Heart right ventricle (tissue), 16 donors: ENCODE data around the gene KLF1. TPM values are rescaled to one million over a fixed set of nuclear protein-coding genes. Genes with fewer than 3 reads are reported as not detected.

Experiments
- ATAC-seq, 8 donors: fragments of 200-7000 bp; cut with Tn5 transposase; one replicate each; pipeline ENCODE4 v1.9.1; 2020; ENCODE audit warnings: mild to moderate bottlenecking in 8 of 8, moderate library complexity in 8 of 8, moderate number of reproducible peaks in 1 of 8
- DNase-seq, 2 donors: peaks; one replicate each; pipeline ENCODE4 v3.0.0-alpha.2; 2020
- H3K27ac ChIP-seq, 10 donors: fragments of 200-600 bp; sonication (generic) in 2 of 10; one replicate each; pipeline versions ENCODE4 v1.5.0 to v1.8.0; 2020 to 2022; ENCODE audit warnings: mild to moderate bottlenecking in 3 of 10
- H3K27me3 ChIP-seq, 7 donors: fragments of 200-600 bp; one replicate each; pipeline ENCODE4 v1.8.0; 2021 to 2022; ENCODE audit warnings: mild to moderate bottlenecking in 2 of 7
- H3K36me3 ChIP-seq, 9 donors: fragments of 200-600 bp; sonication (generic) in 1 of 9; one replicate each; pipeline versions ENCODE4 v1.5.0 to v1.8.0; 2020 to 2022; ENCODE audit warnings: mild to moderate bottlenecking in 2 of 9
- H3K4me1 ChIP-seq, 9 donors: fragments of 200-600 bp; sonication (generic) in 1 of 9; one replicate each; pipeline versions ENCODE4 v1.5.0 to v1.8.0; 2020 to 2022; ENCODE audit warnings: mild to moderate bottlenecking in 4 of 9
- H3K4me3 ChIP-seq, 10 donors: fragments of 200-600 bp; sonication (generic) in 2 of 10; one replicate each; pipeline versions ENCODE4 v1.5.0 to v1.8.0; 2020 to 2022; ENCODE audit warnings: mild to moderate bottlenecking in 7 of 10, moderate library complexity in 2 of 10
- H3K9me3 ChIP-seq, 11 donors: fragments of 200-600 bp in 10 of 11; sonication (generic) in 2 of 11; one replicate each; pipeline versions ENCODE4 v1.5.0 to v1.8.0; 2013 to 2022; ENCODE audit warnings: mild to moderate bottlenecking in 2 of 11, control low read depth in 1 of 11, moderate library complexity in 1 of 11
- CTCF ChIP-seq, 9 donors: fragments of 200-600 bp; sonication (generic) in 2 of 9; IDR thresholded peaks; one replicate each; pipeline versions ENCODE4 v1.5.0 to v1.8.0; 2021 to 2022; ENCODE audit warnings: antibody characterized with exemption in 9 of 9, mild to moderate bottlenecking in 5 of 9, moderate library complexity in 1 of 9
- WGBS, 2 donors: extraction: QIAGEN DNeasy Blood & Tissue Kit; methylation state at CpG; one replicate each; pipeline ENCODE4 v1.1.7; 2013; ENCODE audit warnings: inconsistent platforms in 1 of 2; 5-methylcytosine and 5-hydroxymethylcytosine counted together
- intact Hi-C, 10 donors: fragments of 100-400 bp; cut with DNase I; formaldehyde crosslinking; loops; one replicate each; pipeline versions ENCODE4 v1.11.1 to v1.14.2; 2022
- polyA plus RNA-seq, 2 donors: library from polyadenylated mRNA; stranded (reverse); fragments of 200-250 nt; gene quantifications; one replicate each; pipeline ENCODE4 v1.2.3, GENCODE V29; 2013
- total RNA-seq, 10 donors: library from RNA; stranded (reverse); fragmentation: NEBNext Ultra II Directional in 3 of 10; extraction: Animal tissue kit (Norgen Biotek cat#: 25700) in 3 of 10; gene quantifications; one replicate each; pipeline versions ENCODE4 v1.2.1 to v1.2.4, GENCODE V29; 2021 to 2023
- donor health status: Arrhythmogenic right ventricular cardiomyopathy.
- donor health status: ischemic (EF 13 %, LVEDD 7.1; RV severe dilation, severe dysfunction).
- donor health status: healthy with polysubstance abuse.
- donor health status: DM: no; HTN: yes; CAD: no.
- donor health status: DM: no; HTN: no; CAD: no.
- donor health status: ischemic (EF 25% LVEDD 6.9; RV normal size, moderate dysfunction).
- donor health status: ischemic (EF 25% LVEDD 5.7; RV mildly dilated, moderate dysfunction).
- donor health status: healthy.
- donor health status: DM: yes; HTN: yes; CAD: no.
- donor health status: Ischemic cardiomyopathy.
- donor health status: ischemic (EF 35%, LVEDD 5.7; RV mildly dilated, moderate dysfunction).
- donor health status: nonischemic (EF 11% LVEDD 7.7; RV severe dilation, severe dysfunction).
- donor health status: DM: yes; HTN: yes; CAD: no.
- donor health status: PGD.
- donor health status: ischemic (EF 29% LVEDD 5.4; RV normal size, mild dysfunction).
- donor health status: nonischemic (EF 23%, LVEDD 6.1; RV moderate dilation, normal function).

KLF1 gene
- total and polyA plus RNA-seq, 12 donors: 0.13 TPM; not detected in 11

DNA sequence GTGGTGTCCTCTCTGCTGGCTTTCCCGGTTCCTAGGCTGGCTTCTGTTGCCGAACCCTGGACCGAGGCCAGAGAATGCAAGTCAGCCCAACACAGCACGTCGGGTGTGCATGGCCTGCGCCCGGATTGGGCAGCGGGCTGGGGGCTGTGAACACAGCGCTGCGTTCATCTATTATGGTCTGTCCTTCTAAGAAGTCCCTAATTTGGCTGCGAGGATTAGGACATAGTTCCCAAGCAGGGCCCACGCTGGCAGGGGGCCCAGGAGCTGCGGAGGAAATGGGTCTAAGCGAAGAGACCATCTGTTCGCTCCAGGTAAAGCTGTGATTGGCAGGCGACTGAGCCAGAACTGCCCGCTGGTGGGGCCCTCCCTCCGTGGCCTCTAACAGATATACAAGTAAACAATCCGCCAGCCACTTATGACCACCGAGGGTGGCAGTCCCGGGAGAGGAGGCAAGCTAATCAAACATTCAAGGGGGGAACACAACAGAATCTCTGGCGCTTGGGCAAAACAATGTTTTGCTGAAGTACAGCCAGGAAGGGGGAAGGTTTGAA is 26.1 kb upstream of the KLF1 start:
- no peak for TF ChIP-seq CTCF (IDR thresholded peaks at IDR 0.05)
- H3K4me3 ChIP-seq: peak overlapping the region in 8 of 10 donors; percentile 2 to 40 (median 26)
- 2 to 4% methylated on average over 22 of the region's 22 CpGs for WGBS, 2 donors

DNA sequence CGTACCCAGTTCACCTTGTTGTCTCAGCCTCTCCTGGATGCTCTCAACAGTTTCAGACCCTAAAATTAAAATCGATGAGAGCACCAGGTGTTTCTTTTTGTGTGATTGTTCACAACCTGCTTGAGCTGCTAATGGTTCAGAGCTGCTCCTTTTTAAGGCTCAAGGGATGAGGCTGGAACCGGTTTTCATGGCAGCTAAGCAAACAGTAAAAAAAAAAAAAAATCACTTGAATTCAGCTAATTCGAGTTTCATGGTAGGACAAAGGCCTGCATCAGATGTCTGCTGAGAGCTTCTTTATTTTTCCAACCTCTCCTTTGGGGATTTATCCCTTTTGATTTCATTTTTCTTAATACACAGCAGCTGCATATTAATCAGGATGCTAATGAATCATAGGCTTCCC is 25.6 kb upstream of the KLF1 start:
- Histone ChIP-seq H3K4me3 (peak overlapping the region in 7 of 10 donors; percentile 10 to 40 (median 26)), H3K9me3 (no peaks in the 10 kb centered on the region), H3K27ac (peak overlapping the region in 8 of 10 donors; percentile 56 to 80 (median 70)), H3K4me1 (peaks cover 4 to 26% (median 20%) of the 10 kb centered on the region in 9 donors), H3K36me3 (no peaks in the 10 kb centered on the region), H3K27me3 (no peaks in the 10 kb centered on the region)
- ATAC-seq: peak in 1 of 8 donors; percentile 3
- WGBS, 2 donors: 33 to 41% methylated on average over 4 of the region's 4 CpGs
- intact Hi-C loops: no loop called here
- DNase-seq: no peak
- no peak for TF ChIP-seq CTCF (IDR thresholded peaks at IDR 0.05)

More for the DNA sequence above, 26.1 kb upstream of the KLF1 start:
- ATAC-seq (peak; percentile 77 to 92 (median 86)), DNase-seq (peak; percentile 71 to 75)
- H3K27me3 ChIP-seq: no peaks in the 10 kb centered on the region
- peaks cover 4 to 26% (median 20%) of the 10 kb centered on the region in 9 donors for H3K4me1 ChIP-seq
- intact Hi-C loops: no loop called here
- no peaks in the 10 kb centered on the region for H3K36me3 ChIP-seq
- H3K9me3 ChIP-seq: no peaks in the 10 kb centered on the region
- H3K27ac ChIP-seq: peak overlapping the region in 9 of 10 donors; percentile 41 to 80 (median 67)

- Histone ChIP-seq H3K27me3 (no peaks in the 10 kb centered on the region), H3K9me3 (no peaks in the 10 kb centered on the region), H3K36me3 (no peaks in the 10 kb centered on the region), H3K27ac (no peak overlapping the region), H3K4me3 (no peak overlapping the region), H3K4me1 (peaks cover 0 to 3% (median under 1%) of the 10 kb centered on the region in 9 donors)
- ATAC-seq (no peak), DNase-seq (no peak)
- intact Hi-C loops: no loop called here
- TF ChIP-seq CTCF (IDR thresholded peaks at IDR 0.05): no peak
- 89 to 90% methylated on average over 9 of the region's 9 CpGs for WGBS, 2 donors
These were observed 20.2 kb upstream of the KLF1 start for GRCh38 chr19:12907166-12907565.

DNA sequence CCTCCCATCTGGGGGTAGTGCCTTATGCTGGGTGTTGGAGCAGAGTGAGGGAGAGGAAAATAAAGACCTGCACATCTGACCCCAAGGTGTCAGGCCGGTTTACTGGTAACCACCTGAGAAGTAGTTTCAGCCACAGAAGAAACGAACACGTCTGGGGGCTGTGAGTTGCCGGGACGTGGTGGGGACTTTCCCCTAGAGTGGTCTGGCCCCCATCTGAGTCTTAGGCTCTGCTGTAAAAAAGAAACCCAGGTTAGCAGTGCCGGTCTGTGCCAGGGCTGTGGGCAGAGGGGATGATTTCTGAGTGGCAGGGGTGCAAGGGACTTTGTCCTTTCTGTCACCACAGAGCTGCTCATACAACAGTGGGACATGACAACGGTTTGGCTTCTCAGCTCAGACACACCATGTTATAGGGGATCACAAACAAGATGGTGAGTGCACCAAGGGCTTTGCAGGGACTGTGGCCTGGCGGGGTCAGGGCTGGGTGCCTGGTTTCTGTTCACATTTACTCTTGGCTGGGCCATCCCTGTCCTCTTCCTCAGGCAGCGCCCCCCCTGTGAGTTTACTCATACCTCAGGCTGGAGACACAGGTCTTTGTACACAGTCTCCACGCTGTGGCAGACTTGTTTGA is 13.0 kb upstream of the KLF1 start:
- TF ChIP-seq CTCF (IDR thresholded peaks at IDR 0.05): no peak
- intact Hi-C loops: no loop called here
- H3K4me1 ChIP-seq: no peaks in the 10 kb centered on the region
- H3K27me3 ChIP-seq: no peaks in the 10 kb centered on the region
- H3K9me3 ChIP-seq: no peaks in the 10 kb centered on the region
- H3K36me3 ChIP-seq: peaks cover 0 to 55% (median 0%) of the 10 kb centered on the region in 9 donors
- no peak for DNase-seq
- ATAC-seq: no peak
- H3K4me3 ChIP-seq: no peak overlapping the region
- 88 to 93% methylated on average over 10 of the region's 10 CpGs for WGBS, 2 donors
- no peak overlapping the region for H3K27ac ChIP-seq
